Upper lobe of left lung (tissue), 6 donors: ENCODE data around the gene GSDMA. TPM values are rescaled to one million over a fixed set of nuclear protein-coding genes. Genes with fewer than 3 reads are reported as not detected.

Source experiments
- ATAC-seq, 2 donors: fragments of 200-7000 bp; cut with Tn5 transposase; one replicate each; pipeline ENCODE4 v1.9.1; 2022; ENCODE audit warnings: mild to moderate bottlenecking in 2 of 2, moderate library complexity in 2 of 2; ENCODE audit not compliant: low FRiP score in 2 of 2
- DNase-seq, 2 donors: peaks; one replicate each; pipeline ENCODE4 v3.0.0-alpha.2; 2019 to 2020
- H3K27ac ChIP-seq, 4 donors: fragments of 200-600 bp; sonication (generic); one replicate each; pipeline ENCODE4 v1.5.1; 2016 to 2019
- H3K27me3 ChIP-seq, 4 donors: fragments of 200-600 bp; sonication (generic); one replicate each; pipeline ENCODE4 v1.5.1; 2017 to 2019
- H3K36me3 ChIP-seq, 4 donors: fragments of 200-600 bp; sonication (generic); one replicate each; pipeline ENCODE4 v1.5.1; 2016 to 2019
- H3K4me1 ChIP-seq, 4 donors: fragments of 200-600 bp; sonication (generic); one replicate each; pipeline ENCODE4 v1.5.1; 2018 to 2019
- H3K4me3 ChIP-seq, 4 donors: fragments of 200-600 bp; sonication (generic); one replicate each; pipeline ENCODE4 v1.5.1; 2017 to 2019; ENCODE audit warnings: mild to moderate bottlenecking in 2 of 4, moderate library complexity in 1 of 4
- H3K9me3 ChIP-seq, 4 donors: fragments of 200-600 bp; sonication (generic); one replicate each; pipeline ENCODE4 v1.5.1; 2018 to 2019
- CTCF ChIP-seq, 6 experiments: fragments of 450-650 bp in 4 of 6; fragments of 200-600 bp in 2 of 6; sonication (generic) in 2 of 6; IDR thresholded peaks; one replicate each; pipeline ENCODE4 v1.5.1; 2016 to 2019; ENCODE audit warnings: antibody characterized with exemption in 6 of 6
- EP300 ChIP-seq, 4 donors: sonication (generic); formaldehyde crosslinking; IDR thresholded peaks; one replicate each; pipeline ENCODE4 v1.5.1; 2017; ENCODE audit warnings: antibody characterized with exemption in 4 of 4, control low read depth in 2 of 4
- POLR2A ChIP-seq, 4 donors: fragments of 450-650 bp; IDR thresholded peaks; one replicate each; pipeline ENCODE4 v1.5.1; 2016 to 2017; ENCODE audit warnings: antibody characterized with exemption in 4 of 4, mild to moderate bottlenecking in 2 of 4
- POLR2AphosphoS5 ChIP-seq, 2 donors: sonication (generic); formaldehyde crosslinking; IDR thresholded peaks; one replicate each; pipeline ENCODE4 v1.5.1; 2017; ENCODE audit warnings: antibody characterized with exemption in 2 of 2
- WGBS, 2 donors: methylation state at CpG; one replicate each; pipeline ENCODE4 v1.1.5; 2017 to 2018; 5-methylcytosine and 5-hydroxymethylcytosine counted together
- total RNA-seq, 6 donors: library from RNA; depleted of rRNA in 4 of 6; stranded (reverse); fragments of >200 nt in 4 of 6; gene quantifications; one replicate each; pipeline versions ENCODE4 v1.1.0 to v1.2.1, GENCODE V29; 2016 to 2021
- donor health status: DM: no; HTN: no; CAD: no; lungs with moderate emphysema.
- donor health status: DM: no; HTN: yes; CAD: no; lungs with severe emphysema.

GSDMA gene
- total RNA-seq, 6 donors from 2014 or later, result 0.14 to 0.61 (median 0.51) TPM; not detected in 2

GRCh38 chr17:39923230-39923629 is 39.6 kb upstream of the GSDMA start:
- DNase-seq, result no peak
- Histone ChIP-seq H3K36me3 (peaks cover 16 to 53% (median 45%) of the 10 kb centered on the region in 4 donors), H3K4me3 (no peak overlapping the region), H3K4me1 (peaks cover 17 to 39% (median 33%) of the 10 kb centered on the region in 4 donors), H3K27me3 (no peaks in the 10 kb centered on the region), H3K9me3 (no peaks in the 10 kb centered on the region), H3K27ac (no peak overlapping the region)
- no peak for TF ChIP-seq EP300 (IDR thresholded peaks at IDR 0.05)
- no peak for TF ChIP-seq POLR2AphosphoS5 (IDR thresholded peaks at IDR 0.05)
- no peak for TF ChIP-seq POLR2A (IDR thresholded peaks at IDR 0.05)
- TF ChIP-seq CTCF (IDR thresholded peaks at IDR 0.05), result no peak
- no peak for ATAC-seq
- 93 to 95% methylated on average over 5 to 6 of the region's 6 CpGs for WGBS, 2 donors

GRCh38 chr17:39923836-39924690 is 38.7 kb upstream of the GSDMA start:
- WGBS, 2 donors, result 61 to 73% methylated on average over 5 to 17 of the region's 17 CpGs
- Histone ChIP-seq H3K27me3 (no peaks in the 10 kb centered on the region), H3K36me3 (peaks cover 16 to 49% (median 42%) of the 10 kb centered on the region in 4 donors), H3K27ac (peak overlapping the region in 1 of 4 donors; percentile 11), H3K4me1 (peaks cover 25 to 48% (median 41%) of the 10 kb centered on the region in 4 donors), H3K4me3 (no peak overlapping the region), H3K9me3 (no peaks in the 10 kb centered on the region)
- ATAC-seq (no peak), DNase-seq (no peak)
- TF ChIP-seq EP300 (IDR thresholded peaks at IDR 0.05) (no peak), POLR2A (IDR thresholded peaks at IDR 0.05) (no peak), CTCF (IDR thresholded peaks at IDR 0.05) (no peak), POLR2AphosphoS5 (IDR thresholded peaks at IDR 0.05) (no peak)

- WGBS, 2 donors, result 63 to 69% methylated on average over 3 of the region's 3 CpGs
- Histone ChIP-seq H3K4me1 (peaks cover 31 to 54% (median 46%) of the 10 kb centered on the region in 4 donors), H3K27me3 (no peaks in the 10 kb centered on the region), H3K4me3 (no peak overlapping the region), H3K36me3 (peaks cover 16 to 45% (median 38%) of the 10 kb centered on the region in 4 donors), H3K27ac (peak overlapping the region in 1 of 4 donors; percentile 11), H3K9me3 (no peaks in the 10 kb centered on the region)
- TF ChIP-seq CTCF (IDR thresholded peaks at IDR 0.05) (no peak), POLR2AphosphoS5 (IDR thresholded peaks at IDR 0.05) (no peak), POLR2A (IDR thresholded peaks at IDR 0.05) (no peak), EP300 (IDR thresholded peaks at IDR 0.05) (no peak)
- ATAC-seq, result no peak
- DNase-seq, result no peak
Observed at GRCh38 chr17:39924691-39925055, 38.1 kb upstream of the GSDMA start.

- Histone ChIP-seq H3K4me1 (peaks cover 34 to 58% (median 48%) of the 10 kb centered on the region in 4 donors), H3K27ac (peak overlapping the region; percentile 14 to 95 (median 62)), H3K27me3 (no peaks in the 10 kb centered on the region), H3K4me3 (peak overlapping the region in 3 of 4 donors; percentile 72 to 95 (median 94)), H3K36me3 (peaks cover 16 to 37% (median 34%) of the 10 kb centered on the region in 4 donors), H3K9me3 (no peaks in the 10 kb centered on the region)
- DNase-seq (no peak), ATAC-seq (no peak)
- TF ChIP-seq EP300 (IDR thresholded peaks at IDR 0.05) (no peak), POLR2AphosphoS5 (IDR thresholded peaks at IDR 0.05) (no peak), CTCF (IDR thresholded peaks at IDR 0.05) (no peak), POLR2A (IDR thresholded peaks at IDR 0.05) (no peak)
- 79 to 85% methylated on average over 10 to 11 of the region's 11 CpGs for WGBS, 2 donors
Observed at GRCh38 chr17:39925282-39926134, 37.3 kb upstream of the GSDMA start.
